ENCODE data around the gene SBNO2. TPM values are rescaled to one million over a fixed set of nuclear protein-coding genes. Genes with fewer than 3 reads are reported as not detected.

Gene SBNO2
- total and polyA plus RNA-seq, 2 experiments from 2014 or later, result 6.9 to 35.4 TPM

DNA sequence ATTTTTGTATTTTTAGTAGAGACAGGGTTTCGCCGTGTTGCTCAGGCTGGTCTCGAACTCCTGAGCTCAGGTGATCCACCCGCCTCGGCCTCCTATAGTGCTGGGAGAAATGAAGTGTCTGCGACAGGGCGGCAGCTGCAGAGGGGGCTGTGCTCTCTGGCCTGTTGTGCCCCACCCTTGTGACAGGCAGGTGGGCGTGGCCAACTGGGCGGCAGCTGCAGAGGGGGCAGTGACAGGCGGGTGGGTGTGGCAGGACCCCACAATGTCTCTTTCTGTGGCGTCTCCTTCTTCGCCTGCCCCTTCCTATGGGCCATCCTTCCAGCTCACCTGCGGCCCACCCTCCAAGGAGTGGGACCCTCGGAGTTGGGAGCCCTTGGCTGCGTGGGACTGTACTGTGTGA, 43.3 kb upstream of the SBNO2 start:
- Mint-ChIP-seq H3K36me3 (ENCODE audit: low read depth) (peaks cover 8% of the 10 kb centered on the region; the same call in 2 of the 3 replicates), H3K4me1 (peaks cover 28% of the 10 kb centered on the region), H3K4me3 (no peak overlapping the region), H3K9me3 (no peaks in the 10 kb centered on the region), H3K27me3 (ENCODE audit: insufficient read depth, low read depth, poor library complexity) (peaks cover 12% of the 10 kb centered on the region), H3K27ac (no peak overlapping the region)
- Histone ChIP-seq H3K4me1 (ENCODE audit: insufficient read depth) (peaks cover 11% of the 10 kb centered on the region; the same call in 1 of the 2 replicates), H3K4me3 (no peak overlapping the region), H4K20me1 (replicated peaks; ENCODE audit: insufficient read depth) (peaks cover 33% of the 10 kb centered on the region; the same call in 1 of the 2 replicates), H3K27me3 (ENCODE audit: insufficient read depth) (no peaks in the 10 kb centered on the region), H3K27ac (ENCODE audit: low read depth) (no peak overlapping the region), H3K9me2 (ENCODE audit: insufficient read depth) (no peaks in the 10 kb centered on the region), H3F3A (replicated peaks; ENCODE audit: low read depth) (peaks cover 18% of the 10 kb centered on the region), H3K36me3 (ENCODE audit: insufficient read depth) (no peaks in the 10 kb centered on the region), H3K79me2 (replicated peaks; ENCODE audit: insufficient read depth) (peaks cover 68% of the 10 kb centered on the region), H3K4me2 (no peak overlapping the region), H2AFZ (no peak overlapping the region)
- TF ChIP-seq POLR2AphosphoS5 (IDR thresholded peaks at IDR 0.05; ENCODE audit: low read depth) (no peak), EZH2phosphoT487 (IDR thresholded peaks at IDR 0.05; ENCODE audit: unreplicated experiment) (no peak), CREB1 (CRISPR knock-in tag; IDR thresholded peaks at IDR 0.05; ENCODE audit: low read depth) (no peak), NANOG (IDR thresholded peaks at IDR 0.05; ENCODE audit: borderline replicate concordance) (no peak), JUNB (IDR thresholded peaks at IDR 0.05; ENCODE audit: unreplicated experiment) (no peak), ZNF114 (CRISPR knock-in tag; IDR thresholded peaks at IDR 0.05) (no peak), STAT1 (IDR thresholded peaks at IDR 0.05; ENCODE audit: unreplicated experiment) (no peak), EZH2 (IDR thresholded peaks at IDR 0.05; ENCODE audit: low read depth, unreplicated experiment) (no peak), ZNF331 (CRISPR knock-in tag; IDR thresholded peaks at IDR 0.05; ENCODE audit: low read depth) (no peak)
- TF ChIP-seq, protein P1, sequence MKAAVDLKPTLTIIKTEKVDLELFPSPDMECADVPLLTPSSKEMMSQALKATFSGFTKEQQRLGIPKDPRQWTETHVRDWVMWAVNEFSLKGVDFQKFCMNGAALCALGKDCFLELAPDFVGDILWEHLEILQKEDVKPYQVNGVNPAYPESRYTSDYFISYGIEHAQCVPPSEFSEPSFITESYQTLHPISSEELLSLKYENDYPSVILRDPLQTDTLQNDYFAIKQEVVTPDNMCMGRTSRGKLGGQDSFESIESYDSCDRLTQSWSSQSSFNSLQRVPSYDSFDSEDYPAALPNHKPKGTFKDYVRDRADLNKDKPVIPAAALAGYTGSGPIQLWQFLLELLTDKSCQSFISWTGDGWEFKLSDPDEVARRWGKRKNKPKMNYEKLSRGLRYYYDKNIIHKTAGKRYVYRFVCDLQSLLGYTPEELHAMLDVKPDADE (IDR thresholded peaks at IDR 0.05), result no peak
- TF ChIP-seq, protein P2, sequence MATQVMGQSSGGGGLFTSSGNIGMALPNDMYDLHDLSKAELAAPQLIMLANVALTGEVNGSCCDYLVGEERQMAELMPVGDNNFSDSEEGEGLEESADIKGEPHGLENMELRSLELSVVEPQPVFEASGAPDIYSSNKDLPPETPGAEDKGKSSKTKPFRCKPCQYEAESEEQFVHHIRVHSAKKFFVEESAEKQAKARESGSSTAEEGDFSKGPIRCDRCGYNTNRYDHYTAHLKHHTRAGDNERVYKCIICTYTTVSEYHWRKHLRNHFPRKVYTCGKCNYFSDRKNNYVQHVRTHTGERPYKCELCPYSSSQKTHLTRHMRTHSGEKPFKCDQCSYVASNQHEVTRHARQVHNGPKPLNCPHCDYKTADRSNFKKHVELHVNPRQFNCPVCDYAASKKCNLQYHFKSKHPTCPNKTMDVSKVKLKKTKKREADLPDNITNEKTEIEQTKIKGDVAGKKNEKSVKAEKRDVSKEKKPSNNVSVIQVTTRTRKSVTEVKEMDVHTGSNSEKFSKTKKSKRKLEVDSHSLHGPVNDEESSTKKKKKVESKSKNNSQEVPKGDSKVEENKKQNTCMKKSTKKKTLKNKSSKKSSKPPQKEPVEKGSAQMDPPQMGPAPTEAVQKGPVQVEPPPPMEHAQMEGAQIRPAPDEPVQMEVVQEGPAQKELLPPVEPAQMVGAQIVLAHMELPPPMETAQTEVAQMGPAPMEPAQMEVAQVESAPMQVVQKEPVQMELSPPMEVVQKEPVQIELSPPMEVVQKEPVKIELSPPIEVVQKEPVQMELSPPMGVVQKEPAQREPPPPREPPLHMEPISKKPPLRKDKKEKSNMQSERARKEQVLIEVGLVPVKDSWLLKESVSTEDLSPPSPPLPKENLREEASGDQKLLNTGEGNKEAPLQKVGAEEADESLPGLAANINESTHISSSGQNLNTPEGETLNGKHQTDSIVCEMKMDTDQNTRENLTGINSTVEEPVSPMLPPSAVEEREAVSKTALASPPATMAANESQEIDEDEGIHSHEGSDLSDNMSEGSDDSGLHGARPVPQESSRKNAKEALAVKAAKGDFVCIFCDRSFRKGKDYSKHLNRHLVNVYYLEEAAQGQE (IDR thresholded peaks at IDR 0.05; ENCODE audit: unreplicated experiment), result no peak
- TF ChIP-seq, protein P3, sequence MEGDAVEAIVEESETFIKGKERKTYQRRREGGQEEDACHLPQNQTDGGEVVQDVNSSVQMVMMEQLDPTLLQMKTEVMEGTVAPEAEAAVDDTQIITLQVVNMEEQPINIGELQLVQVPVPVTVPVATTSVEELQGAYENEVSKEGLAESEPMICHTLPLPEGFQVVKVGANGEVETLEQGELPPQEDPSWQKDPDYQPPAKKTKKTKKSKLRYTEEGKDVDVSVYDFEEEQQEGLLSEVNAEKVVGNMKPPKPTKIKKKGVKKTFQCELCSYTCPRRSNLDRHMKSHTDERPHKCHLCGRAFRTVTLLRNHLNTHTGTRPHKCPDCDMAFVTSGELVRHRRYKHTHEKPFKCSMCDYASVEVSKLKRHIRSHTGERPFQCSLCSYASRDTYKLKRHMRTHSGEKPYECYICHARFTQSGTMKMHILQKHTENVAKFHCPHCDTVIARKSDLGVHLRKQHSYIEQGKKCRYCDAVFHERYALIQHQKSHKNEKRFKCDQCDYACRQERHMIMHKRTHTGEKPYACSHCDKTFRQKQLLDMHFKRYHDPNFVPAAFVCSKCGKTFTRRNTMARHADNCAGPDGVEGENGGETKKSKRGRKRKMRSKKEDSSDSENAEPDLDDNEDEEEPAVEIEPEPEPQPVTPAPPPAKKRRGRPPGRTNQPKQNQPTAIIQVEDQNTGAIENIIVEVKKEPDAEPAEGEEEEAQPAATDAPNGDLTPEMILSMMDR (conservative IDR thresholded peaks at IDR 0.05; ENCODE audit: low read depth in 2 of 2), result no peak
- TF ChIP-seq, protein P4, sequence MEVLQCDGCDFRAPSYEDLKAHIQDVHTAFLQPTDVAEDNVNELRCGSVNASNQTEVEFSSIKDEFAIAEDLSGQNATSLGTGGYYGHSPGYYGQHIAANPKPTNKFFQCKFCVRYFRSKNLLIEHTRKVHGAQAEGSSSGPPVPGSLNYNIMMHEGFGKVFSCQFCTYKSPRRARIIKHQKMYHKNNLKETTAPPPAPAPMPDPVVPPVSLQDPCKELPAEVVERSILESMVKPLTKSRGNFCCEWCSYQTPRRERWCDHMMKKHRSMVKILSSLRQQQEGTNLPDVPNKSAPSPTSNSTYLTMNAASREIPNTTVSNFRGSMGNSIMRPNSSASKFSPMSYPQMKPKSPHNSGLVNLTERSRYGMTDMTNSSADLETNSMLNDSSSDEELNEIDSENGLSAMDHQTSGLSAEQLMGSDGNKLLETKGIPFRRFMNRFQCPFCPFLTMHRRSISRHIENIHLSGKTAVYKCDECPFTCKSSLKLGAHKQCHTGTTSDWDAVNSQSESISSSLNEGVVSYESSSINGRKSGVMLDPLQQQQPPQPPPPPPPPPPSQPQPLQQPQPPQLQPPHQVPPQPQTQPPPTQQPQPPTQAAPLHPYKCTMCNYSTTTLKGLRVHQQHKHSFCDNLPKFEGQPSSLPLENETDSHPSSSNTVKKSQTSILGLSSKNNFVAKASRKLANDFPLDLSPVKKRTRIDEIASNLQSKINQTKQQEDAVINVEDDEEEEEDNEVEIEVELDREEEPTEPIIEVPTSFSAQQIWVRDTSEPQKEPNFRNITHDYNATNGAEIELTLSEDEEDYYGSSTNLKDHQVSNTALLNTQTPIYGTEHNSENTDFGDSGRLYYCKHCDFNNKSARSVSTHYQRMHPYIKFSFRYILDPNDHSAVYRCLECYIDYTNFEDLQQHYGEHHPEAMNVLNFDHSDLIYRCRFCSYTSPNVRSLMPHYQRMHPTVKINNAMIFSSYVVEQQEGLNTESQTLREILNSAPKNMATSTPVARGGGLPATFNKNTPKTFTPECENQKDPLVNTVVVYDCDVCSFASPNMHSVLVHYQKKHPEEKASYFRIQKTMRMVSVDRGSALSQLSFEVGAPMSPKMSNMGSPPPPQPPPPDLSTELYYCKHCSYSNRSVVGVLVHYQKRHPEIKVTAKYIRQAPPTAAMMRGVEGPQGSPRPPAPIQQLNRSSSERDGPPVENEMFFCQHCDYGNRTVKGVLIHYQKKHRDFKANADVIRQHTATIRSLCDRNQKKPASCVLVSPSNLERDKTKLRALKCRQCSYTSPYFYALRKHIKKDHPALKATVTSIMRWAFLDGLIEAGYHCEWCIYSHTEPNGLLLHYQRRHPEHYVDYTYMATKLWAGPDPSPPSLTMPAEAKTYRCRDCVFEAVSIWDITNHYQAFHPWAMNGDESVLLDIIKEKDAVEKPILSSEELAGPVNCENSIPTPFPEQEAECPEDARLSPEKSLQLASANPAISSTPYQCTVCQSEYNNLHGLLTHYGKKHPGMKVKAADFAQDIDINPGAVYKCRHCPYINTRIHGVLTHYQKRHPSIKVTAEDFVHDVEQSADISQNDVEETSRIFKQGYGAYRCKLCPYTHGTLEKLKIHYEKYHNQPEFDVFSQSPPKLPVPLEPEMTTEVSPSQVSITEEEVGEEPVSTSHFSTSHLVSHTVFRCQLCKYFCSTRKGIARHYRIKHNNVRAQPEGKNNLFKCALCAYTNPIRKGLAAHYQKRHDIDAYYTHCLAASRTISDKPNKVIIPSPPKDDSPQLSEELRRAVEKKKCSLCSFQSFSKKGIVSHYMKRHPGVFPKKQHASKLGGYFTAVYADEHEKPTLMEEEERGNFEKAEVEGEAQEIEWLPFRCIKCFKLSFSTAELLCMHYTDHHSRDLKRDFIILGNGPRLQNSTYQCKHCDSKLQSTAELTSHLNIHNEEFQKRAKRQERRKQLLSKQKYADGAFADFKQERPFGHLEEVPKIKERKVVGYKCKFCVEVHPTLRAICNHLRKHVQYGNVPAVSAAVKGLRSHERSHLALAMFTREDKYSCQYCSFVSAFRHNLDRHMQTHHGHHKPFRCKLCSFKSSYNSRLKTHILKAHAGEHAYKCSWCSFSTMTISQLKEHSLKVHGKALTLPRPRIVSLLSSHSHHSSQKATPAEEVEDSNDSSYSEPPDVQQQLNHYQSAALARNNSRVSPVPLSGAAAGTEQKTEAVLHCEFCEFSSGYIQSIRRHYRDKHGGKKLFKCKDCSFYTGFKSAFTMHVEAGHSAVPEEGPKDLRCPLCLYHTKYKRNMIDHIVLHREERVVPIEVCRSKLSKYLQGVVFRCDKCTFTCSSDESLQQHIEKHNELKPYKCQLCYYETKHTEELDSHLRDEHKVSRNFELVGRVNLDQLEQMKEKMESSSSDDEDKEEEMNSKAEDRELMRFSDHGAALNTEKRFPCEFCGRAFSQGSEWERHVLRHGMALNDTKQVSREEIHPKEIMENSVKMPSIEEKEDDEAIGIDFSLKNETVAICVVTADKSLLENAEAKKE (CRISPR knock-in tag; IDR thresholded peaks at IDR 0.05), result no peak
- DNase-seq (ENCODE audit: low spot score) (no peak), ATAC-seq (peak; percentile 50)

All from GM23338 (cell line).